GM12878 (cell line): Measurements from ENCODE around the gene GABRA6.

ENCODE experiments used
- CTCF ChIP-seq, 3 experiments: IDR thresholded peaks in 2 of 3; conservative IDR thresholded peaks in 1 of 3; 2 replicates each; pipeline ENCODE4 v1.5.1; 2011; ENCODE audit warnings: low read depth in 3 of 3, low read length in 3 of 3, mild to moderate bottlenecking in 3 of 3, control low read depth in 2 of 3, moderate library complexity in 2 of 3, inconsistent platforms in 1 of 3, mixed read lengths in 1 of 3; ENCODE audit not compliant: control insufficient read depth in 2 of 3, insufficient read depth in 1 of 3; ENCODE audit errors: extremely low read depth in 1 of 3
- EP300 ChIP-seq, 2 experiments: fragments of 150-350 bp in 1 of 2; IDR thresholded peaks; 2 replicates each; pipeline ENCODE4 v1.6.1; 2011 to 2012; ENCODE audit warnings: low read depth in 2 of 2, low read length in 2 of 2, borderline replicate concordance in 1 of 2, improper control_type of control experiment in 1 of 2, inconsistent platforms in 1 of 2; ENCODE audit not compliant: control insufficient read depth in 1 of 2
- MAX ChIP-seq: IDR thresholded peaks from 2 replicates; pipeline ENCODE4 v1.6.1; 2012; ENCODE audit warnings: low read depth, low read length, improper control_type of control experiment
- POLR2A ChIP-seq: IDR thresholded peaks from 2 replicates; pipeline ENCODE4 v1.6.1; 2011; ENCODE audit warnings: low read depth, mild to moderate bottlenecking, low read length
- SIX5 ChIP-seq: IDR thresholded peaks from 2 replicates; pipeline ENCODE4 v1.6.1; 2011; ENCODE audit warnings: mild to moderate bottlenecking, low read depth, low read length, moderate library complexity; ENCODE audit not compliant: severe bottlenecking
- USF1 ChIP-seq: IDR thresholded peaks from 2 replicates; pipeline ENCODE4 v1.6.1; 2011; ENCODE audit warnings: borderline replicate concordance, low read depth, mild to moderate bottlenecking, moderate library complexity, mixed read lengths, low read length; ENCODE audit not compliant: insufficient read depth; ENCODE audit errors: extremely low read length
- ZNF622 ChIP-seq: fragments of 450-650 bp; IDR thresholded peaks from 2 replicates; pipeline ENCODE4 v1.6.1; 2017; ENCODE audit warnings: mild to moderate bottlenecking, inconsistent platforms
- ZZZ3 ChIP-seq: IDR thresholded peaks from 2 replicates; pipeline ENCODE4 v1.6.1; 2011; ENCODE audit warnings: low read depth; ENCODE audit not compliant: control insufficient read depth, insufficient read length
- TF ChIP-seq, protein P1 (sequence below): fragments of 450-650 bp; formaldehyde crosslinking; IDR thresholded peaks from 2 replicates; pipeline ENCODE4 v1.5.0; 2022; ENCODE audit warnings: mild to moderate bottlenecking, missing genetic modification characterization
- TF ChIP-seq, protein P2 (sequence below): IDR thresholded peaks from 2 replicates; pipeline ENCODE4 v1.6.1; 2012; ENCODE audit warnings: low read depth, low read length, improper control_type of control experiment

DNA sequence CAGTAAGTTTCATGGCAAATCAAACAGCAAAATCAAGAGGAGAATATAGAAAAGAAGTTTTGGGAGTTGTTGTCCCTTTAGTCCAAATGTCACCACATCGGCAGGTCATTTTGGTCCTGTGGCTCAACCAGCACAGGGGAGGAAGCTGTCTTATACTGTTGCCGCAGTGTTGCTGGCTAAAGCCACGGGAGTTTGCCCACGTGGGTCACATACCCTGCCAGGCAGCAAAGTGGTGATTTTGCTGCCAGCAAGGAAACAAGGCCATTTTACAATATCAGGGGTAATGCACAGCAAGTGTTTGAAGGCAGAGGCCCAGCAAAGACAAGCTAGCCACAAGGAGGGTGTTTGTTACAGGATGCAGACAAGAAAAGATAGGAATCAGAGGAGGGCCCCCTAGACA lies 14.5 kb downstream of the GABRA6 start:
- TF ChIP-seq ZNF622 (no peak), MAX (no peak), EP300 (IDR thresholded peaks at IDR 0.05; ENCODE audit: borderline replicate concordance in 1 of 2, control insufficient read depth in 1 of 2, low read depth in 2 of 2, low read length in 2 of 2) (no peak), ZZZ3 (no peak), CTCF (IDR thresholded peaks at IDR 0.05 in 2 of 3, conservative IDR thresholded peaks at IDR 0.05 in 1 of 3; ENCODE audit: control insufficient read depth in 2 of 3, extremely low read depth in 1 of 3, insufficient read depth in 1 of 3, low read depth in 3 of 3, low read length in 3 of 3) (no peak), USF1 (no peak), SIX5 (no peak), POLR2A (no peak)
- TF ChIP-seq, protein P1, sequence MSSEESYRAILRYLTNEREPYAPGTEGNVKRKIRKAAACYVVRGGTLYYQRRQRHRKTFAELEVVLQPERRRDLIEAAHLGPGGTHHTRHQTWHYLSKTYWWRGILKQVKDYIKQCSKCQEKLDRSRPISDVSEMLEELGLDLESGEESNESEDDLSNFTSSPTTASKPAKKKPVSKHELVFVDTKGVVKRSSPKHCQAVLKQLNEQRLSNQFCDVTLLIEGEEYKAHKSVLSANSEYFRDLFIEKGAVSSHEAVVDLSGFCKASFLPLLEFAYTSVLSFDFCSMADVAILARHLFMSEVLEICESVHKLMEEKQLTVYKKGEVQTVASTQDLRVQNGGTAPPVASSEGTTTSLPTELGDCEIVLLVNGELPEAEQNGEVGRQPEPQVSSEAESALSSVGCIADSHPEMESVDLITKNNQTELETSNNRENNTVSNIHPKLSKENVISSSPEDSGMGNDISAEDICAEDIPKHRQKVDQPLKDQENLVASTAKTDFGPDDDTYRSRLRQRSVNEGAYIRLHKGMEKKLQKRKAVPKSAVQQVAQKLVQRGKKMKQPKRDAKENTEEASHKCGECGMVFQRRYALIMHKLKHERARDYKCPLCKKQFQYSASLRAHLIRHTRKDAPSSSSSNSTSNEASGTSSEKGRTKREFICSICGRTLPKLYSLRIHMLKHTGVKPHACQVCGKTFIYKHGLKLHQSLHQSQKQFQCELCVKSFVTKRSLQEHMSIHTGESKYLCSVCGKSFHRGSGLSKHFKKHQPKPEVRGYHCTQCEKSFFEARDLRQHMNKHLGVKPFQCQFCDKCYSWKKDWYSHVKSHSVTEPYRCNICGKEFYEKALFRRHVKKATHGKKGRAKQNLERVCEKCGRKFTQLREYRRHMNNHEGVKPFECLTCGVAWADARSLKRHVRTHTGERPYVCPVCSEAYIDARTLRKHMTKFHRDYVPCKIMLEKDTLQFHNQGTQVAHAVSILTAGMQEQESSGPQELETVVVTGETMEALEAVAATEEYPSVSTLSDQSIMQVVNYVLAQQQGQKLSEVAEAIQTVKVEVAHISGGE (CRISPR knock-in tag) = no peak
- TF ChIP-seq, protein P2, sequence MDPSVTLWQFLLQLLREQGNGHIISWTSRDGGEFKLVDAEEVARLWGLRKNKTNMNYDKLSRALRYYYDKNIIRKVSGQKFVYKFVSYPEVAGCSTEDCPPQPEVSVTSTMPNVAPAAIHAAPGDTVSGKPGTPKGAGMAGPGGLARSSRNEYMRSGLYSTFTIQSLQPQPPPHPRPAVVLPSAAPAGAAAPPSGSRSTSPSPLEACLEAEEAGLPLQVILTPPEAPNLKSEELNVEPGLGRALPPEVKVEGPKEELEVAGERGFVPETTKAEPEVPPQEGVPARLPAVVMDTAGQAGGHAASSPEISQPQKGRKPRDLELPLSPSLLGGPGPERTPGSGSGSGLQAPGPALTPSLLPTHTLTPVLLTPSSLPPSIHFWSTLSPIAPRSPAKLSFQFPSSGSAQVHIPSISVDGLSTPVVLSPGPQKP = no peak
